GM19025 (cell line): Measurements from ENCODE around the gene RASGRP2.

Source experiments
- ATAC-seq: cut with Tn5 transposase; IDR thresholded peaks from one replicate; pipeline ENCODE4 v1.9.1; 2021; ENCODE audit warnings: mild to moderate bottlenecking, low read depth, moderate library complexity; ENCODE audit not compliant: unreplicated experiment

The RASGRP2 gene

GRCh38 chr11:64681171-64681570 is 62.8 kb downstream of the RASGRP2 start:
- ATAC-seq = no peak

DNA sequence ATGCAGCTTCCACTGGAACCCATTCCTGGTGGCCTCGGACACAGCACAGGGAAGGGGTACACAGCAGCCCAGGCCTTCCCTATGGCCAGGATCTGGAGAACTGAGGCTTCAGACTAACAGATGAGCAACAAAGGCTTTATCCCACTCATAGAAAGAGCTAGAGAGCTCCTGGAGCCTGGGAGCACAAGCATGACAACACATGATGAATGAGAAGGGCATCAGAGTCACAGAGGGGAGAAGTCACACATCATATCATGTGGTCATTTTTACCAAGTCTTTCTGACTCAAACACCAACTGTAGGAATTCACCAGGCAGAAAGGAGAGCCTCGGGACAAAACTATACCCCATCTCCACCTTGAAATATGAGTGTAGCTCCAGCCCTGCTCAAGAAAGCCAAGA is 64.1 kb downstream of the RASGRP2 start:
- ATAC-seq = no peak

DNA sequence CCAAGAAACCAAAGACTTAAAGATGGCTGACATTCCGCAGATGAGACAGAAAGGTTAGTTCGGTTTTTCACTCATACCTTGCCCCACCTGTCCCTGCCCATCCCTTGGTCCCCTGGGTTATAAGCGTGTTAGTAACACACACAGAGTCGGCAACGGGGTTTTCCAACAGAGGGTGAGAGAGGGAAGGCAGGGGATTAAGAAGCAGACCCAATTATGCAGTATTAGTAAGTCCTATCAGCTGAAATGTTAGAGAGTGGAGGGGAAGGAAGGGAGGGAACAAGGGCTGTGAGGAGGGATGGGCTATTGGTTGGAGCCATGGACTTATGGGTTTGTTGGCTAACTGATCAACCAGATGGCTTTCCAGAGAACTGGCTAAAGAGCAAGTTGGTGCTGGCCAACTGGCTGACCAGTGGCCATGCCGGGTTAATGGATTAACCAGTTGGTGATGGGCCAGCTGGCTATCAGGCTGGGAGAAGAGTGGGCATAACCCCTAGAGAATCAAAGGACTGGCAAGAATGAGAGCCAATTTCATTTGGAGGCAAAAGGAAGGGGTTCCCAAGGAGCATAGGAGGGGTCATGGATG is 66.4 kb downstream of the RASGRP2 start:
- ATAC-seq = no peak
